Measurements from ENCODE around the gene C11orf54.

Gene C11orf54

GRCh38 chr11:93746101-93746500 lies 4.6 kb downstream of the C11orf54 start:
- in situ Hi-C loops (cut with MboI; ENCODE audit: low pct_unique_long_range_greater_than_20kb, low sequenced_read_pairs, unreplicated experiment): no loop called here
- no peak for TF ChIP-seq CTCF (IDR thresholded peaks at IDR 0.05; ENCODE audit: extremely low read depth, insufficient read depth, missing control alignments)
- DNase-seq (ENCODE audit: low spot score): no peak

GRCh38 chr11:93747122-93747521 lies 5.7 kb downstream of the C11orf54 start:
- DNase-seq (ENCODE audit: low spot score): peak; percentile 21
- in situ Hi-C loops (cut with MboI; ENCODE audit: low pct_unique_long_range_greater_than_20kb, low sequenced_read_pairs, unreplicated experiment): no loop called here
- no peak for TF ChIP-seq CTCF (IDR thresholded peaks at IDR 0.05; ENCODE audit: extremely low read depth, insufficient read depth, missing control alignments)

GRCh38 chr11:93751001-93751400 lies 9.5 kb downstream of the C11orf54 start:
- DNase-seq (ENCODE audit: low spot score): no peak
- no peak for TF ChIP-seq CTCF (IDR thresholded peaks at IDR 0.05; ENCODE audit: extremely low read depth, insufficient read depth, missing control alignments)
- in situ Hi-C loops (cut with MboI; ENCODE audit: low pct_unique_long_range_greater_than_20kb, low sequenced_read_pairs, unreplicated experiment): no loop called here

- TF ChIP-seq CTCF (IDR thresholded peaks at IDR 0.05; ENCODE audit: extremely low read depth, insufficient read depth, missing control alignments): no peak
- no peak for DNase-seq (ENCODE audit: low spot score)
- in situ Hi-C loops (cut with MboI; ENCODE audit: low pct_unique_long_range_greater_than_20kb, low sequenced_read_pairs, unreplicated experiment): no loop called here
Observed at GRCh38 chr11:93753241-93753640, 11.8 kb downstream of the C11orf54 start.

- TF ChIP-seq CTCF (IDR thresholded peaks at IDR 0.05; ENCODE audit: extremely low read depth, insufficient read depth, missing control alignments): no peak
- peak; percentile 33 for DNase-seq (ENCODE audit: low spot score)
- in situ Hi-C loops (cut with MboI; ENCODE audit: low pct_unique_long_range_greater_than_20kb, low sequenced_read_pairs, unreplicated experiment): no loop called here
Observed at GRCh38 chr11:93756748-93757147, 15.3 kb downstream of the C11orf54 start.

- in situ Hi-C loops (cut with MboI; ENCODE audit: low pct_unique_long_range_greater_than_20kb, low sequenced_read_pairs, unreplicated experiment): no loop called here
- no peak for DNase-seq (ENCODE audit: low spot score)
- TF ChIP-seq CTCF (IDR thresholded peaks at IDR 0.05; ENCODE audit: extremely low read depth, insufficient read depth, missing control alignments): no peak
Observed at GRCh38 chr11:93757301-93757700, 15.8 kb downstream of the C11orf54 start.

All from GM13977 (cell line).